CD4-positive, alpha-beta T cell treated with Interleukin-2 at 100 ng/mL for 4 hours (primary cell): ENCODE results near the gene EGR4.
"Not testable (repeated sequence)": the region's sequence is repeated elsewhere in the genome, so short reads cannot be mapped to it uniquely, and the experiment has no call there.

Source experiments
- DNase-seq: peaks from one replicate; pipeline ENCODE4 v3.0.0-alpha.2; 2020; ENCODE audit warnings: low spot score

Gene EGR4

DNA sequence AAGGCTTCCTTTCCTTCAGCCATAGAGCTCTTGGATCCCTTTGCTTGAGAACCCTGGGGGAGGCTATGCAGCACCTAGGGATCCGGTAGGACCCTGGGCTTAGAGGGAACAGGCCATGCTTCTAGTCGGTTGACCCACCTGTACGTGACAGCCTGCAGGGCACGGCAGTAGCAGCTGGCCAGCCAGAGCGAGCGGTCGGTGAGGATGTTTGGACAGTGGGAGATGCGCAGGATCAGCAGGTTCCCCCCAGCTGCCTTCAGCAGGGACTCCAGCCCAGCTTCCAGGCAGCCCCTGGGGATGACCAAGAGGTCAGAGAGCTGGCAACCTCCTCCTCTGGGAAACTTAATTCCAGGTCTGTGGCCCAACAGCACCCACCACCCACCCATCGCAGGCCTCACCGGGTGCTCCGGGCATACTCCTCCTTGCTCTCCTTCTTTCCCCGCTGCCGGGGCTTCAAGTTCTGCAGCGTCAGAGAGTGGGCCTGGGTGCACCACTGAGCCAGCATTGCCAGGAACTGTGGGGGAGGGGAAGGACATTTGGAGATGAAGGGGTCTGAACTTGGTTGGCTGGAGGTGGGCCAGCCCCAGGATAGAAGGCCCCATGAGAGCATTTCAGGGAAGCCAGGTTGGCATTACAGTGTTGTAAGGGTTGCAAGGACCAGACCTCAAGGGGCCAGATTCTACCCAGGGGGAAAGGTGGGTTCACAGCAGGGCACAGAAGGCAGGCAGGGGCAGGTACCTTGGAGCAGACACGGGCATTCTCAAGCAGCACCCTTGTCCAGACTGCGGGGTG is 29.6 kb downstream of the EGR4 start:
- no peak for DNase-seq

DNA sequence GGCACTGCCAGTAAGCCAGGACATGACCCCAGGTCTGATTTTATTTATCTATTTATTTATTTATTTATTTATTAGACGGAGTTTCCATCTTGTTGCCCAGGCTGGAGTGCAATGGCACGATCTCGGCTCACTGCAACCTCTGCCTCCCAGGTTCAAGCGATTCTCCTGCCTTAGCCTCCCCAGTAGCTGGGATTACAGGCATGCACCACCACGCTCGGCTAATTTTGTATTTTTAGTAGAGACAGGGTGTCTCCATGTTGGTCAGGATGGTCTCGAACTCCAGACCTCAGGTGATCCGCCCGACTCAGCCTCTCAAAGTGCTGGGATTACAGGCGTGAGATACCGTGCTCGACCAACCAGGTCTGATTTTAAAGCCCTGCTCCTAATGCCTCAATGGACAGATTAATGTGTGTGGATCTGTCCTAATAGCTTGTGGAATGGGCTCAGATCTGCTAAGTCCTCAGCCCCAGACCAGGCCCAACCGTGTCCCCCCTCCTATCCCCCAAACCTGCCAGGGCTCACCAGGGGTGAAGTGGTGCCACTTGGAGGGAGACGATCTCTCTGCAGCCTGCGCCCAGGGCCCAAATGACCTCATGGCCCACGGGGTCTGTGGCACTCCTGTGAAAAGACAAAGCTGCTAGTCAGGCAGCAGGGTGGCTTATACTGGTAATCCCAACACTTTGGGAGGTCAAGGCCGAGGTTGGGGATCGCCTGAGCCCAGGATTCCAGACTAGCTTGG is 30.5 kb downstream of the EGR4 start:
- DNase-seq: not testable (repeated sequence)

DNA sequence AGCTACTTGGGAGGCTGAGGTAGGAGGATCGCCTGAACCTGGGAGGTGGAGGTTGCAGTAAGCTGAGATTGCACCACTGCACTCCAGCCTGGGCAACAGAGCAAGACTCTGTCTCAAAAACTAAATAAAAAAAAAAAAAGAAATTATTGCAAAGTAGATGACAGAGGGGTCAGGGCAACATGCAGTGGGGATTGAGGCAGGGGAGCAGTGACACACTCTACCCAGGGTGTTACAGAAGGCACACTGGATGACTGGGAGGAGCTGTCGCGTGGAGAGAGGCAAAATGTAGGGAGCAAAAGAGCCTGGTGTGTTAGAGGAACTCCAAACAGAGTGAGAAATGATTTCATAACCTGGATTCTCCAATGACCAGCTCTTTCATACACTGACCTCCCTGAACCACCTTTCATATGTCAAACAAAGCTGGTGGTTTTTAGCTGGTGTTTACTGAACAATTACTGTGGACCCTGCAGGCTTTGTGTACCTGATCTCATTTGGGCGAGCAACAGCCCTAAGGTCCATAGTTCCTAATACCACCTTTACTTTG is 31.2 kb downstream of the EGR4 start:
- DNase-seq: no peak

DNA sequence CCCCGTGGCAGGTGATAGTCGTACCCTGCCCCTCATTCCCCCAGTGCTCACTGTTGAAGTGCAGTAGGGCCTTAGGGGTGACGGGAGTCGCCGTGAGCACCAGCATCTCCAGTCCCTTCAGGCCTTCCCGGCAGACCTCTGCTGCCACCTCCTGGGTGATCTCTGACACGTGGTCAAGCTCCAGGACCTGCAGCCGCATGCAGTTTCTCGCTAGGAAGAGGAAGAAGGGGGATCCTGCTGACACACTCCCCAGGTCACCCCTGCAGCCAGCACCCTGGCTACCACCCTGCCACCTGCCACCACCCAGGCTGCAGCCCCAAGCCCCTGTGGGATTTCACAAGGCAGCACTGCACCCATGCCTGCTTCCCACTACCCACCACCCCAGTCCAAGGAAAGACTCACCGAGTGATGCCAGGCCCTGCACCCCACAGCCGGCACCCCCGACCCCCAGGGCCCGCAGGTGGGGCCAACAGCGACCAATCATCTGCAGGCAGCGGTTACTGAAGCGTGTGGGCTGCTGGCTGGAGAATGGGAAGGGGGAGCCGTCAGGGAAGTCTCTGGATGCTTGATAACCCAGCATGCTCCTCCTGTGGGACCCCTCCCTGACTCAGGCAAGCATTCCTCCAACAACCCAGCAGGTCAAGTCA is 32.9 kb downstream of the EGR4 start:
- no peak for DNase-seq

DNA sequence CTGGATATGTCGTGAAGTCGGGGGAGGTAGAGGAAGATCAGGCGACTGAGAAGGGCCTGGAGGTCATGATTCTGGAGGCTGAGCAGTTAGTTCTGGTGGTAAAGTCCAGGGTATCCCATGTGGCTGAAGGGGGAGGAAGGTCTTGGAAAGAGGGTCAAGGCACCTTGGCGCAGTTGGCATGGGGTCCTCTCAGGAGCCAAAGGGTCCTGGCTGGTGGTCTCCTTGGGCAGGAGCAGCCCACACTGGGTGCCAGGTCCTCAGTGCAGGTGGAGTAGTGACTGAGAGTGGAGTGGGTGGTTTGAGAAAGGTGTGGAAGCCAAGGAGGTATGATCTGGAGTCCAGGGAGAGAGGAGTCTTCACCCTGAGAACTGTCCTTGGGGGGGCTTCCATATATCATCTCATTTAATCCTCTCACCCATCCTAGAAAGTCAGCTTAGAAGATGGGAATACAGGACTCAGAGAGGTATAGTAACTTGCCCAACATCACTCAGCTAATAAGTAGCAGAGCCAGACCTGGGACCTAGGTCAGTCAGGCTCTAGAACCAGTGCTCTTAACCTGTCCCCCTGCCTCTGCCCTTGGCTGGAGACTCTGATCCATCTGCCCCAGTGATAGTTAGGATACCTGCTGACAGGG is 33.5 kb downstream of the EGR4 start:
- no peak for DNase-seq

DNA sequence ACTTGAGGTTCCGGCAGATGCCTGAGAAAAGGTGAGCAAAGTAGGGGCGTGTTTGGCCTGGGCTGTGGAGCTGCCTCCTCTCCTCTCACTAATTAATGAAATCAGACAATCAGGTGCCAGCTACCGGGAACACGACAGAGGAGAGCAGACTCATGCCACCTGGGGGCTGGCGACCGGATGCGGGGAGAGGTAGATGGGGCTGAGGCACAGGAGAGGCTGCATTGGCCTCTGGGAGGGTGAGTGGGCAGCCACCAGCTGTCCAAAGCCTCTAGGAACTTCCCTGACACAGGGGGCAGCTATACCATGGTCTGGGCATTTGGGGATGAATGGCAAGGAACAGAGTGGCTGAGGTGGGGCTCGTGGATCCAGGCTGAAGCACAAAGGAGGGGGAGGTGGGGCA is 34.1 kb downstream of the EGR4 start:
- DNase-seq: no peak

DNA sequence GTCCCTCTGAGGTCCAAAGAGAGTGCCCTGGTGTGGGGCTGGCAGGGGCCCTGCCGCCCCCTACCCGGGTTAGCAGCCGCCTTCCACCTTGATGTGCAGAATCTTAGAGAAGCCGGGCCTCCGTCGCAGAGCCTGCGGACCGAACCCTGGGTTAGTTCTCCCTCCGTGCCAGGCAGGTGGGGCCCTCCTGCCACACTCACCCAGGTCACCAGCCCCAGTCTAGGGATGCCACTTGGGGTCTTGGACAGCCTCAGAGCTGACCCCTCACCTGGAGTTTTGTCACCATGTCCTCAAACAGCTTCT is 34.5 kb downstream of the EGR4 start:
- DNase-seq: no peak

DNA sequence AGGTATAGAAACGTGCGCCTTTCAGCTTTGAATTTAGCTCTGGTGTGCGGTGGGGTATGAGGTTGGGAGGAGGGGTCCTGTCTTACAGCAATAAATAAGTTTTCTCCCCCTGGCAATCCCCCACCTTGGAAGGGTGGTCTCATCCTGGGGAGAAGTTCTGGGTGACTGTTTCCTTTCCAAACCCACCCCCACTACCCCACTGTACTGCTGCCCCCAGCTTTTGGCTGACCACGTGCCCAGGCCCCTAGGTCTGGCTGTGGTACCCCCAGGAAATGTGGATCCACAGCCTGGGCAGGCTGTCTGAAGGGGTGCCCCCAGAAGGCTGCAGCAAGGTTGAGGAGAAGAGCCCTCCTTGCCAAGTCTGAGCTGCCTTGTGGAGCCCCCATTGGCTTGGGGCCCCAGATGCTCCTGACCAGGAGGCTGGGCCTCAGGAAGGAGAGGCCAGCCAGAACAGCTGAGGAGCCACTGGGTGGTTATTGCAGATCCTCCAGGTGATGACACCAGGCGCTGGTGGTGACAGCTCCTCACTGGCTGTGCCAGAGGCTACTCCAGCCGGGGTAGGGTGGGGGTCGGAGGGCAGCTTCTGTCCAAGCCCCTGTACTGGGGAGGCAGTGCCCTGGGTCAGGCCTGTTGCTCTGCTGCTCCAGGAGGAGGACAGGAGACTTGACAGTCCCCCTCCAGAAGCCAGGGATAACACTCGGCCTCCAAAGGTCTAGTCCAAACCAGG is 35.0 kb downstream of the EGR4 start:
- DNase-seq: no peak

DNA sequence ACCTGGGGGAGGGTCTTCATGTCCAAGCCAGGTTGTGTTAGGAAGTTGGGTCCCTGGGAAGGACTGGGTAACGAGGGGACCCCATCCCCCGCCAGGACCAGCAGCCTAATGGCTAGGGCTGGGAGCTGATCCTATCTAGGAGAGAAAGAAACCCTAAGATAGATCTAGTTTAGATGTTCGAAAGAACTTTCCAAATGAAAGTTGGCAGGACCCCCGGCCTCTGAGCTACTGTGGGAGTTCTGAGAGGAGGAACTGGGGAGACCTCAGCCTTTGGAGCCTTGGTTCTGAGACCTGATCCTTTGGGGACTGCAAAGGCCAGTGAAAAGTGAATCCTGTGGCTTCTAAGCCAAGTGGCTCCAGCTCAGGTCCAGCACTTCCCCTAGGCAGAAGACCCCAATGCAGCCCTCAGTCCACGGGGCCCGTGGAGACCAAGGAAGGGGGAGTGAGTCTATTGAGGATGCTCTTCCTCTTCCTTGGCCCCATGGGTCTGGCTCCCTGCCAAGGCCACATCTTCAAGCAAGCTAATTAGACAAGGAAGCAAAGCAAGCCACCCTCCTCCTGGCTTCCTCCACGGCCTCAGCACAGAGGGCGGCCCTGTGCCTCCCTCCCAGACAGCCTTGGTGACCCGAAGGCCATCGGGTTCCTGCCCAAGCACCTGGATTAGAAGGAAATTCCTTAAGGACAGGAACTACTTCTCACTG is 35.8 kb downstream of the EGR4 start:
- peak; percentile 7 for DNase-seq

DNA sequence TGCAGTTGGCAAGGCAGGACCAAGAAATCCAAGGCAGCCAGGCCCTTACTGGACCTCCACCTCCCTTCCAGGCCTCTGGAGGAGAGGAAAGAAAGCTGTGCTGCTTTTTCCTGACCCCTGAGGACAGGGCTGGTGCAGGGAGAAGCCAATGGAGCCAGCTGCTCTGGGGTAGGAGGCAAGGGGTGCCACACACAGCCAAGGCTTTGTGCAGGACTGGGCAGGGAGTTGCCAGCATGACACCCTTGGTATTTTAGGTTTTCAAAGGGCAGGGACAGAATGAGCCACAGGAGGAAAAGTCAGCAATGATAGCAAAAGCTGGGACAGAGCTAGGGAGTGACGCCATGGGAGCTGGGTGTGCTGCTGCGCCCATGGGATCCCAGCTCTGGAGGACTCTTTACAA is 36.3 kb downstream of the EGR4 start:
- DNase-seq: no peak

DNA sequence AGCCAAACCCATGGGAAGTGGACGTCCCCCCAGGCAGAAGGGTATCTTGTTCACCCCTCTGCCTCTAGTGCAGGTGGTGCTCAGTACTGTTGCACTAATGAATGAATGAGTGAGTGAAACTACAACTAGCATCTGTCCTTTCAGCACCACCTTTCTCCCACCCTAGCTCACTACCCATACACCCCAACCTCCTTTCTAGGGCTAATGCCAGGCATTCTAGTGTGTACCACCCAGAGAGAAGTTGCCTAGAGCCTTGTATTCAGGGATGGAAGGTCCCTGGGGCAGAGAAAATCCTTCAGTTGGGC is 36.8 kb downstream of the EGR4 start:
- no peak for DNase-seq

DNA sequence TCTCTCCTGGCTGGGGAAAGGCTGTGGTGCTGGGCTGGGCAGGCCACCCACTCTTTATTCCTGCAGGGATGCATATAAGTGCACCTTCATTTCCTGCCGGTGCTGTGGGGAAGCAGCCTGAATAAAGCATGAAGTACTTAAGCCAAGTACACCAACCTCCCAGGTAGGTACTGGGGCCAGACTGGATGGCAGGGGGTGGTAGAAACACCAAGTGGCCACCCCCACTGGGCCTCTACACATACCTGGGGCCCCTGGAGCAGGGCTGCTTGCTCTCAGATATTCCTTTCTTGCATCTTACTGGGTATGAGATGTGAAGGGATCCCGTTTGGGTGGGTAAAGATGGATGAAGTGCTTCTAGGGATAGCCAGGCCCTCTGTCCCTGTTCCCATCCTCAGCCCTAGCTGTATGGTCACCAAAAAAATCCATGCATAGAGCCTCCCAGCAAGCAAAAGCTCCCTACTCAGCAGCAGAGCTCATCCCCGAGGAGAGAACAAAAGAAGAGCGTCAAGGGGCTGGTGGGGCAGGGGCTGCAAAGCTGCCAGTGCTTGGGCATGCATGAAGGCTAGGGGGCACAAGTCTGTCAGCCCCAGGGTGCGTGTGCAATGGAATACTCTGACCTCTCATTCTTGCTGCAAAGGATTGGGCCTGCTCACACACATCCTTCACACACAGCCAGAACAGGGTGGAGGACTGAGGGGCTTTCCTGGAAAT is 37.3 kb downstream of the EGR4 start:
- no peak for DNase-seq

DNA sequence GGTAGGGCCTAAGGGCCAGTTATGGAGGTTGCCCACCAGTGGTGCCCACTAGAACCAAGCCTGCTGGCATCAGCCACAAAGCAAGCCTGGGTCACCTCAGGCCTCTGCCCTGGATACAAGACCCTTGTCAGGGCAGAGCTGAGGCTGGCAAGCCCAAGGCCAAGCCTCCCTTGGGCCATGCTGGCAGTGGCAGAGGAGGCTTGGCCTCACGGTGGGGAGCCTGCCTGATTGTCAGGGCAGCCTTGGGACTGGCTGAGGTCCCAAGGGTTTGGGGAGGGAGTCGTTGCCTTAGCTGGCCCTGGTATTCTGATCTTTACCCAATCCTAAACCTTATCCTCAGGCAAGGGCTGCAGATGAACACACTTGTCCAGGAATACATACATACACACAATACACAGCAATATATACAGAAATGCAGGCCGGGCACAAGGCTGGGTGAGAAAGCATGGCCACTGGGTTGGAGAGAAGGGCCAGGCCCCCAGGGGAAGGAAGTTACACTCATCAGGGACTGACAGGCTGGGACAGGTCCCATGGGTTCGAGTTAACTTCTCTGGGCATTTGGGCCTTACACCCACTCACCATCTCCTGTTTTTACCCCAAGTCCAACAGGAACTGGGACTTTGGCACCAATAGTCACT is 38.2 kb downstream of the EGR4 start:
- DNase-seq: no peak

DNA sequence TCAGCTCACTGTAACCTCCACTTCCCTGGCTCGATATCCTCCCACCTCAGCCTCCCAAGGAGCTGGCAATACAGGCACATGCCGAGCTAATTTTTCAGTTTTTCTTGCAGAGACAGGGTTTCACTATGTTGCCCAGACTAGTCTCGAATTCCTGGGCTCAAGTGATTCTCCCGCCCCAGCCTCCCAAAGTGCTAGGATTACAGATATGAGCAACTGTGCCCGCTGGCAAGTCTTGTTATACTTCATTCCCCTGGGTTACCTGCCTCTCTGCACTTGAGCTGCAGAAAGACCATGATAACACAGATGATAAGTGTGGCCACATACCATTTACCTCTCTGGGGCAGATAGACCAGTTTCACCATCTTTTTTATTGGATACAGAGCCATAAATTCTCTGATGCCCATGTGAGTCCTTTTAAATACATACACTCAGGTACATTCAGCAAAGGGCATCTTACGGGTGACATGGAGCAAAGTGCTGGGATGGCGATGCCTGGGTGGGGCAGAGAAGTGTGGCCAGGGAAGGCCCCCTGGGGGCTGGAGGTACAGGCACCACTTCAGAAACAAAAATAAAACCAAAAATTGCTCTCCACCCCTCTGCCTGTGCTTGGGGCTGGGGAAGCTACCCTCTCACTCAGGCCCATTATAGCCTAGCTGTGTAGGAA is 38.9 kb downstream of the EGR4 start:
- no peak for DNase-seq

DNA sequence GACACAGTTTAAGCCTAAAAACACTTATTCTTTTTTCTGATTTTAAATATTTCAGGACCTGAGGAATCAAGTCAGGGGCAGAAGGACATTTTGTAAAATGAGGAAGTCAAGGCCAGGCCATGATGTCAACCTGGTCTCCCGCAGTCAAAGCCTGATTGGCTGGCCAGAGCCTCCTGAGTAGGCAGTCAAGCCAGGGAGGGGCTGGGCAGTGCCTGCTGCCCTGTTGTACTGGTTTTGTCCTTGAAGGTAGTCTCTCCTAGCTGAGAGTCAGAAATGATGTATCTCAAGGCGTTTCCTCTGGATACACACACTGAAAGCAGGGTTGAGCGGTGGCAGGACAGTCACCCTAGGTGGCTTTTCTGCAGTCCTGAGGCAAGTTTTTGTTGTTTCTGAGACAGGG is 39.4 kb downstream of the EGR4 start:
- no peak for DNase-seq

DNA sequence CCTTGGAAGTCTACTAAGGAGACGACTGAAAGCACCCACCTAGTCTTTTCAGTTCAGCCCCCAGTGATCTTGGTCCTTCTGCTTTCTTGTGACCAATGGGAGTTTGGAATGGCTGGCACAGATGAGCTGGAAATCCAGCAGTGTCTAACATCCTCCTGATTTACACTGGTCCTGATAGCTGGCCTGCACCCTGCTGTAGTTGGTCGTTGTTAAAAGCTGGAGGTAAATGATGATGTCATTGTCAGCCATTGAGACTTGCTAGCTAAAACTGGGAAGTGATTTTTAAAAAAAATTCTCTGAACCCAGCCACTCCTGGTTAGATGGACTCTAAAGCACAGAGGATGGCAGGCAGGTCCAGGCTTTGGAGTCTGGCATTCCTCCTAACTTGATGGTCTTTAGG is 39.9 kb downstream of the EGR4 start:
- DNase-seq: no peak

DNA sequence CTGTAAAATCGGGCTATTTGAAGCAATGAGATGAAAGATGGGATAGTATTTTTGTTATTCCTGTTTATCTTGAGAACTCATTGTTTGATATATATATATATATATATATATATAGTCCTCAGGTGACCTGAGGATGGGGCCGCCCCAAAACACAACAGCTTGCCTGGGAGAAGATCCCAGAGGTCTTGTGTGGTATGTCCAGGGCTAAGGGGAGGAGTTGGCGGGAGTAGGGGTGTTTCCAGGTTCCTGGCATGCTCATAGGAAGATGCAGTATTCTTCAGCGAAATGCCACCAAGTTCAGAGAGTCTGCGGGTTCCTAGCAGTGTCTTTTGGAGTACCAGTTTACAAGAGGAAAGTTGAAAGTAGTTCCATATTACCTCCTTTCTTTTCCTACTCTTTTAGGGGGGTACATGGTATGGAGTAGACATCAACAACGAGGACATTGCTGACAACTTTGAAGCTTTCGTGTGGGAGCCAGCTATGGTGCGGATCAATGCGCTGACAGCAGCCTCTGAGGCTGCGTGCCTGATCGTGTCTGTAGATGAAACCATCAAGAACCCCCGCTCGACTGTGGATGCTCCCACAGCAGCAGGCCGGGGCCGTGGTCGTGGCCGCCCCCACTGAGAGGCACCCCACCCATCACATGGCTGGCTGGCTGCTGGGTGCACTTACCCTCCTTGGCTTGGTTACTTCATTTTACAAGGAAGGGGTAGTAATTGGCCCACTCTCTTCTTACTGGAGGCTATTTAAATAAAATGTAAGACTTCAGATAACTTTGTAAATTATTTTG is 40.9 kb downstream of the EGR4 start:
- no peak for DNase-seq

DNA sequence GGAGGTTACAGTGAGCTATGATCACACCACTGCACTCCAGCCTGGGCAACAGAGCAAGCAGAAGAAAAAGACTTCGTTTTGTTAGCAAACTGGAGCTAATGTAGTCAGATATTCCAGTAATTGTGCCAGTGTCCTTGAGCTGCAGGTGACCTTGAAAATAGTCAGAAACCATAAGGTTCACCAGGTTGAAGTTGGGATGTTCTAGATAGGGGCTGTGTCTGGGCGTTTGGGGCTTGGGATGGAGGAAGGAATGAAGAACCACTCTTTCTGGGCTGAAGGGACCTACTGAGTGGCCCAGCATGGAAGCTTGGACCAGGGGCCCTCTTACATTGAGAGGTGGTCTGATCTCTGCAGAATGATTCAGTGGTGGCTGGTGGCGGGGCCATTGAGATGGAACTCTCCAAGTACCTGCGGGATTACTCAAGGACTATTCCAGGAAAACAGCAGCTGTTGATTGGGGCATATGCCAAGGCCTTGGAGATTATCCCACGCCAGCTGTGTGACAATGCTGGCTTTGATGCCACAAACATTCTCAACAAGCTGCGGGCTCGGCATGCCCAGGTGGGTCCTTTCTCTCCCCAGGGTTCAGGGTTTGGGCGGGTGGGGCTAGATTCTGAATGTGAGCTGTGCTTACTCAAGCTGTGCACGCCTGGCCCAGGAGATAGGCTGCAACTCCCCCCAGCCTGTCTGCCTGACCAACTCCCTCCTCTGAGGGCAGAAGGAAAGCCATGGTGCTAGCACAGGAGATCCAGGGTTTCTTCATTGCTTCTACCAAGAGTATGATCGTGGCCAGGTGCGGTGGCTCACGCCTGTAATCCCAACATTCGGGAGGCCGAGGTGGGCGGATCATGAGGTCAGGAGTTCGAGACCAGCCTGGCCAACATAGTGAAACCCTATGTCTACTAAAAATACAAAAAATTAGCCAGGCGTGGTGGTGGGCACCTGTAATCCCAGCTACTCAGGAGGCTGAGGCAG is 42.2 kb downstream of the EGR4 start:
- no peak for DNase-seq
